ENCODE measurements around the gene CHRNA9.
"Not testable (repeated sequence)": the region's sequence is repeated elsewhere in the genome, so short reads cannot be mapped to it uniquely, and the experiment has no call there.

- TF ChIP-seq CTCF (conservative IDR thresholded peaks at IDR 0.05 in 1 of 2, IDR thresholded peaks at IDR 0.05 in 1 of 2; ENCODE audit: extremely low read depth in 1 of 2, insufficient read depth in 1 of 2, low read depth in 1 of 2, low read length in 2 of 2); EZH2 (IDR thresholded peaks at IDR 0.05; ENCODE audit: borderline replicate concordance, low read length): not testable (repeated sequence)
These were observed 57.1 kb downstream of the CHRNA9 start for GRCh38 chr4:40392241-40392640.
